Colonic mucosa (tissue), 4 donors: Measurements from ENCODE around the gene THSD4. TPM values are rescaled to one million over a fixed set of nuclear protein-coding genes. Genes with fewer than 3 reads are reported as not detected.

Experiments
- DNase-seq: peaks from one replicate; pipeline ENCODE4 v3.0.0-alpha.2; 2020
- H3K27ac ChIP-seq: fragments of 200-600 bp; one replicate; pipeline ENCODE4 v1.8.0; 2021
- H3K27me3 ChIP-seq: fragments of 200-600 bp; one replicate; pipeline ENCODE4 v1.8.0; 2021
- H3K36me3 ChIP-seq: fragments of 200-600 bp; one replicate; pipeline ENCODE4 v1.8.0; 2021
- H3K4me1 ChIP-seq: fragments of 200-600 bp; one replicate; pipeline ENCODE4 v1.8.0; 2021; ENCODE audit warnings: mild to moderate bottlenecking
- H3K4me3 ChIP-seq: fragments of 200-600 bp; one replicate; pipeline ENCODE4 v1.8.0; 2021
- H3K9ac ChIP-seq, 2 donors: one replicate each; pipeline ENCODE4 v1.7.0; 2013; ENCODE audit warnings: control low read depth in 2 of 2, low read depth in 2 of 2, low read length in 2 of 2
- H3K9me3 ChIP-seq: fragments of 200-600 bp; one replicate; pipeline ENCODE4 v1.8.0; 2021
- intact Hi-C: fragments of 100-400 bp; cut with DNase I; formaldehyde crosslinking; loops from one replicate; pipeline ENCODE4 v1.14.1; 2022
- total RNA-seq, 2 donors: library from RNA; stranded (reverse); fragmentation: NEBNext Ultra II Directional in 1 of 2; extraction: Animal tissue kit (Norgen Biotek cat#: 25700) in 1 of 2; gene quantifications; one replicate each; pipeline ENCODE4 v1.2.1, GENCODE V29; 2021
- TF ChIP-seq, protein P1 (sequence below): fragments of 200-600 bp; IDR thresholded peaks from one replicate; pipeline ENCODE4 v1.8.0; 2022; ENCODE audit warnings: antibody characterized with exemption, mild to moderate bottlenecking
- donor health status: healthy.
- donor health status: DM: no; HTN: no; CAD: no.
- donor health status: DM: no; HTN: no; CAD: no.

The THSD4 gene
- total RNA-seq, 2 donors from 2014 or later, result 18.8 to 23.5 TPM

- TF ChIP-seq, protein P1, sequence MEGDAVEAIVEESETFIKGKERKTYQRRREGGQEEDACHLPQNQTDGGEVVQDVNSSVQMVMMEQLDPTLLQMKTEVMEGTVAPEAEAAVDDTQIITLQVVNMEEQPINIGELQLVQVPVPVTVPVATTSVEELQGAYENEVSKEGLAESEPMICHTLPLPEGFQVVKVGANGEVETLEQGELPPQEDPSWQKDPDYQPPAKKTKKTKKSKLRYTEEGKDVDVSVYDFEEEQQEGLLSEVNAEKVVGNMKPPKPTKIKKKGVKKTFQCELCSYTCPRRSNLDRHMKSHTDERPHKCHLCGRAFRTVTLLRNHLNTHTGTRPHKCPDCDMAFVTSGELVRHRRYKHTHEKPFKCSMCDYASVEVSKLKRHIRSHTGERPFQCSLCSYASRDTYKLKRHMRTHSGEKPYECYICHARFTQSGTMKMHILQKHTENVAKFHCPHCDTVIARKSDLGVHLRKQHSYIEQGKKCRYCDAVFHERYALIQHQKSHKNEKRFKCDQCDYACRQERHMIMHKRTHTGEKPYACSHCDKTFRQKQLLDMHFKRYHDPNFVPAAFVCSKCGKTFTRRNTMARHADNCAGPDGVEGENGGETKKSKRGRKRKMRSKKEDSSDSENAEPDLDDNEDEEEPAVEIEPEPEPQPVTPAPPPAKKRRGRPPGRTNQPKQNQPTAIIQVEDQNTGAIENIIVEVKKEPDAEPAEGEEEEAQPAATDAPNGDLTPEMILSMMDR, result no peak
- H3K4me1 ChIP-seq, result no peaks in the 10 kb centered on the region
- H3K9ac ChIP-seq, result no peak overlapping the region
- H3K27ac ChIP-seq, result no peak overlapping the region
- no peaks in the 10 kb centered on the region for H3K36me3 ChIP-seq
- intact Hi-C loops, result no loop called here
- no peaks in the 10 kb centered on the region for H3K27me3 ChIP-seq
- H3K4me3 ChIP-seq, result no peak overlapping the region
- DNase-seq, result no peak
- H3K9me3 ChIP-seq, result no peaks in the 10 kb centered on the region
Observed at GRCh38 chr15:71581398-71581930, 466.2 kb downstream of the THSD4 start.

- Histone ChIP-seq H3K4me1 (no peaks in the 10 kb centered on the region), H3K36me3 (no peaks in the 10 kb centered on the region), H3K9ac (no peak overlapping the region), H3K27ac (no peak overlapping the region), H3K27me3 (no peaks in the 10 kb centered on the region), H3K9me3 (no peaks in the 10 kb centered on the region), H3K4me3 (no peak overlapping the region)
- TF ChIP-seq, protein P1, result no peak
- DNase-seq, result no peak
- intact Hi-C loops, result no loop called here
Observed at GRCh38 chr15:71585159-71585558, 469.9 kb downstream of the THSD4 start.

GRCh38 chr15:71586463-71586862 lies 471.2 kb downstream of the THSD4 start:
- Histone ChIP-seq H3K4me3 (no peak overlapping the region), H3K9ac (no peak overlapping the region), H3K27me3 (no peaks in the 10 kb centered on the region), H3K27ac (no peak overlapping the region), H3K9me3 (no peaks in the 10 kb centered on the region), H3K36me3 (no peaks in the 10 kb centered on the region), H3K4me1 (no peaks in the 10 kb centered on the region)
- intact Hi-C loops, result no loop called here
- TF ChIP-seq, protein P1, result no peak
- DNase-seq, result no peak

GRCh38 chr15:71588746-71589145 lies 473.5 kb downstream of the THSD4 start:
- H3K27ac ChIP-seq, result no peak overlapping the region

GRCh38 chr15:71591057-71591456 lies 475.8 kb downstream of the THSD4 start:
- intact Hi-C loops, result no loop called here

More at GRCh38 chr15:71588746-71589145, 473.5 kb downstream of the THSD4 start:
- Histone ChIP-seq H3K9me3 (no peaks in the 10 kb centered on the region), H3K27me3 (no peaks in the 10 kb centered on the region), H3K36me3 (no peaks in the 10 kb centered on the region), H3K9ac (no peak overlapping the region), H3K4me1 (no peaks in the 10 kb centered on the region), H3K4me3 (no peak overlapping the region)
- no peak for DNase-seq
- intact Hi-C loops, result no loop called here
- TF ChIP-seq, protein P1, result no peak

More at GRCh38 chr15:71591057-71591456, 475.8 kb downstream of the THSD4 start:
- Histone ChIP-seq H3K9ac (no peak overlapping the region), H3K27me3 (no peaks in the 10 kb centered on the region), H3K36me3 (no peaks in the 10 kb centered on the region), H3K9me3 (no peaks in the 10 kb centered on the region), H3K4me1 (no peaks in the 10 kb centered on the region), H3K27ac (no peak overlapping the region), H3K4me3 (no peak overlapping the region)
- TF ChIP-seq, protein P1, result no peak
- DNase-seq, result no peak
